ENCODE results near the gene UPK1B.

GRCh38 chr3:119145500-119146167 is 27.8 kb upstream of the UPK1B start, which contains the start of gene TEX55:
- TF ChIP-seq CTCF (IDR thresholded peaks at IDR 0.05): peak in 2 of 3 experiments; percentile 38 to 42
- TF ChIP-seq POLR2A (IDR thresholded peaks at IDR 0.05): no peak

Measured in testis (tissue), 2 donors.